ENCODE results near the gene IL31RA. TPM values are rescaled to one million over a fixed set of nuclear protein-coding genes. Genes with fewer than 3 reads are reported as not detected.

IL31RA gene
- polyA plus RNA-seq, 2 of the 4 experiments (the other 2 are of a cell fraction): 0.94 to 2.0 TPM

DNA sequence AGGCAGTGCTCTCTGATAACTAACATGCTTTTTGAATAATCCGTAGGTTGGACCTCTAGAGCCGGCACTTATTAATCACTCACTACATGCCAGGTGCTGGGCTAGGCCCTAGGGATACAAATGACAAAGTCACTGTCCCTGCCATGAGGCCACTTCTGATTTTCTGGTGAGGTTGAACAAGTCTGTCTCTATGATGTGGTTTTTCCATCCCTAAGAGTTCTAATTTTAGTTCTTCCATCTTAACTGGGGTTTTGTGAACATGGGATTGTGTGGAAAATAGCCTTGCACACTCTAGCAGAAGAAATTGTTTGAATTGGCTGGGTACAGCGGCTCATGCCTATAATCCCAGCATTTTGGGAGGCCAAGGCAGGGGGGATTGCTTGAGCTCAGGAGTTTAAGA lies 64.6 kb downstream of the IL31RA start:
- H3K9me3 ChIP-seq: no peaks in the 10 kb centered on the region
- TF ChIP-seq KDM5A (IDR thresholded peaks at IDR 0.05): no peak
- no peak for TF ChIP-seq EP300 (IDR thresholded peaks at IDR 0.05)
- no peak for TF ChIP-seq MAFK (IDR thresholded peaks at IDR 0.05; ENCODE audit: partially characterized antibody)
- no peak for TF ChIP-seq NR3C1 (IDR thresholded peaks at IDR 0.05)
- TF ChIP-seq ZSCAN20 (CRISPR knock-in tag; IDR thresholded peaks at IDR 0.05): no peak
- TF ChIP-seq CHD2 (IDR thresholded peaks at IDR 0.05; ENCODE audit: low read length, partially characterized antibody): no peak
- FAIRE-seq (no peak), DNase-seq (ENCODE audit: low read depth in 1 of 2, low spot score in 1 of 2) (no peak), ATAC-seq (no peak)
- H3K4me3 ChIP-seq: no peak overlapping the region
- ChIA-PET CTCF (no interaction called here), POLR2A (no interaction called here)
- no peak overlapping the region for H3K4me2 ChIP-seq
- WGBS (ENCODE audit: missing lambda C conversion rate): 87% methylated on average over 3 of the region's 3 CpGs
- H3K27ac ChIP-seq: peak overlapping the region in 1 of 2 experiments; percentile 82; a peak in 2 of 6 replicates
- peaks cover 38% of the 10 kb centered on the region for H3K4me1 ChIP-seq

DNA sequence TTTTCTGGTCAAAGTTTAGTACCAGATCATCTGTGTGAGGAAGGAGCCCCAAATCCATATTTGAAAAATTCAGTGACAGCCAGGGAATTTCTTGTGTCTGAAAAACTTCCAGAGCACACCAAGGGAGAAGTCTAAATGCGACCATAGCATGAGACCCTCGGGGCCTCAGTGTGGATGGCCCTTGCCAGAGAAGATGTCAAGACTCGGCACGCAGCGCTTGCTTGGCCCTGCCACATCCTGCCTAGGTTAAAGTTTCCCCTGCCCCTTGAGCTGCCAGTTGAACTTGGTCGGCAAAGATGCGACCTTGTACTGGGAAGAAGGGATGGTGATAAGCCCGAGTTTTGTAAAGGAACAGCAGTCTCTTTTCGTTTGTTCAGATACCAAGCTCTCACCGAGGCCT lies 65.8 kb downstream of the IL31RA start:
- Histone ChIP-seq H3K4me2 (no peak overlapping the region), H3K9me3 (no peaks in the 10 kb centered on the region), H3K27ac (peak overlapping the region in 1 of 2 experiments; percentile 56; a peak in 2 of 6 replicates), H3K4me3 (no peak overlapping the region), H3K4me1 (peaks cover 32% of the 10 kb centered on the region)
- FAIRE-seq: no peak
- TF ChIP-seq GATA3 (IDR thresholded peaks at IDR 0.05; ENCODE audit: borderline replicate concordance) (no peak), JUN (IDR thresholded peaks at IDR 0.05) (no peak), TFCP2L1 (CRISPR knock-in tag; IDR thresholded peaks at IDR 0.05) (no peak), ZNF302 (CRISPR knock-in tag; IDR thresholded peaks at IDR 0.05) (no peak), EHMT2 (IDR thresholded peaks at IDR 0.05; ENCODE audit: low read depth) (no peak), MAFK (IDR thresholded peaks at IDR 0.05; ENCODE audit: partially characterized antibody) (no peak)
- ATAC-seq: no peak
- 83% methylated on average over 10 of the region's 10 CpGs for WGBS (ENCODE audit: missing lambda C conversion rate)
- no peak for DNase-seq (ENCODE audit: low read depth in 1 of 2, low spot score in 1 of 2)
- ChIA-PET POLR2A (no interaction called here), CTCF (interaction anchor here (0.9 to 1.3 kb wide), 2 partner anchors 19 to 216 kb away, joined by 3 read pairs; no protein-coding TSS in a partner anchor)

DNA sequence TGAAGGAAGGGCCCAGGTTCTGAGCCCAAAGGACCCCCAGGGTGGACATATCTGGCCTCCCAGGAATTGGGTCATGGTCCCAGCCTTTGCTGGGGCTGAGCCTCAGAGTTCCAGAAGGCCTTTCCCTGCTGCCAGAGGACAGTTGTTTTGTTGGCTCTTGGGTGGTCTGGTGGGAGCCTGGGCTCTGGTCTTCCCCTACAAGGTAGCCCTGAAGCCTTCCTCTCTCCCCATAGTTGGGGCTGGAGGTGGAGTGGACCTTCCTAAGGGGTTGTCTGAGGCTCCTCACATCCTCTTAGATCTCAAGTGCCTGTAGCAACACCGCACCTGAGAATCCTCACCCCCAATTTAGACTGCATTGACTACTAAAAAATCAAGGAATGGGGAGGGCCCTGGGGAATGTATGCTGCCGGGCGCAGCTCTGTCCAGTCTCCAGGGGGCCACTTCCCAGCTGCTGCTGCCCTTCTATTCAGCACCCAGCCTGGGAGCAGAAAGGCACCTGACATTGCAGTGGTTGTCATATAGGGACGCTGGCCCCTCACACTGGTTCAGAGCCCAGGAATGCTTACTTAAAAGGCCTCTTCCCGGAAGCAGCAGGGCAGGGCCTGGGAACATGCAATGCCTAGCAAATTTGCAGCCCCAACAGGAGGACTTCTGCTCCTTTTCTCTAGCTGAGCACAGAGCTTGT lies 66.4 kb downstream of the IL31RA start:
- H3K4me2 ChIP-seq: no peak overlapping the region
- ChIA-PET CTCF (interaction anchor here (0.9 to 1.3 kb wide), 2 partner anchors 19 to 216 kb away, joined by 3 read pairs; no protein-coding TSS in a partner anchor), POLR2A (no interaction called here)
- H3K27ac ChIP-seq: peak overlapping the region; percentile 31 to 56; a peak in 3 of 6 replicates
- no peak for FAIRE-seq
- peaks cover 27% of the 10 kb centered on the region for H3K4me1 ChIP-seq
- WGBS (ENCODE audit: missing lambda C conversion rate): 83% methylated on average over 5 of the region's 5 CpGs
- DNase-seq (ENCODE audit: low read depth in 1 of 2, low spot score in 1 of 2): no peak
- H3K4me3 ChIP-seq: no peak overlapping the region
- no peak for ATAC-seq
- TF ChIP-seq ESRRA (IDR thresholded peaks at IDR 0.05; ENCODE audit: borderline replicate concordance, low read length) (no peak), CBX8 (IDR thresholded peaks at IDR 0.05) (no peak), PHF8 (IDR thresholded peaks at IDR 0.05; ENCODE audit: borderline replicate concordance, low read depth) (no peak), HDAC2 (IDR thresholded peaks at IDR 0.05) (no peak), RNF2 (IDR thresholded peaks at IDR 0.05; ENCODE audit: borderline replicate concordance, low read depth) (no peak), MAFK (IDR thresholded peaks at IDR 0.05; ENCODE audit: partially characterized antibody) (no peak), NR3C1 (IDR thresholded peaks at IDR 0.05) (no peak), CEBPB (IDR thresholded peaks at IDR 0.05) (no peak), HOXB5 (CRISPR knock-in tag; IDR thresholded peaks at IDR 0.05) (no peak)
- TF ChIP-seq, protein P1, sequence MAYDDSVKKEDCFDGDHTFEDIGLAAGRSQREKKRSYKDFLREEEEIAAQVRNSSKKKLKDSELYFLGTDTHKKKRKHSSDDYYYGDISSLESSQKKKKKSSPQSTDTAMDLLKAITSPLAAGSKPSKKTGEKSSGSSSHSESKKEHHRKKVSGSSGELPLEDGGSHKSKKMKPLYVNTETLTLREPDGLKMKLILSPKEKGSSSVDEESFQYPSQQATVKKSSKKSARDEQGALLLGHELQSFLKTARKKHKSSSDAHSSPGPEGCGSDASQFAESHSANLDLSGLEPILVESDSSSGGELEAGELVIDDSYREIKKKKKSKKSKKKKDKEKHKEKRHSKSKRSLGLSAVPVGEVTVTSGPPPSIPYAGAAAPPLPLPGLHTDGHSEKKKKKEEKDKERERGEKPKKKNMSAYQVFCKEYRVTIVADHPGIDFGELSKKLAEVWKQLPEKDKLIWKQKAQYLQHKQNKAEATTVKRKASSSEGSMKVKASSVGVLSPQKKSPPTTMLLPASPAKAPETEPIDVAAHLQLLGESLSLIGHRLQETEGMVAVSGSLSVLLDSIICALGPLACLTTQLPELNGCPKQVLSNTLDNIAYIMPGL (CRISPR knock-in tag; IDR thresholded peaks at IDR 0.05; ENCODE audit: borderline replicate concordance): no peak
- no peaks in the 10 kb centered on the region for H3K9me3 ChIP-seq

Data from A549 (cell line).